ENCODE results near the gene ODF2L.

Gene ODF2L

DNA sequence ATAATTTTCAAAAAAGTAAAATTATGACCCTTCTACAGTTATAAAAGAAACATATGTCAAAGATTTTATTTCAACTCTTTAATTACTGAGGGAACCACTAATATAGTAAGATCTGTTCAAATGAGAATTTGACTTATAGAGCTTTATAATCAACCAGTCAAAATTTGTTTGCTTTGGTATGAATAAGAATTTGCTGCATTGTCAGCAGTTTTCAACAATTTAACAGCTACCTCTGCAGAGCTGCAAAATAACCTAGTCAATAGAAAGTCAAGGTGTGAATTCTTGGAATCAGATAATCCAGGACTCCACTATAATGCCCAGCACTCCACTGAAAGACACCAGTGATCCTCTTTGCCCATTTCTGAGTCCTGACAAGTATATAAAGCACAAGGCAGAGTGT lies 78.2 kb downstream of the ODF2L start:
- no peak for DNase-seq (ENCODE audit: low spot score)

DNA sequence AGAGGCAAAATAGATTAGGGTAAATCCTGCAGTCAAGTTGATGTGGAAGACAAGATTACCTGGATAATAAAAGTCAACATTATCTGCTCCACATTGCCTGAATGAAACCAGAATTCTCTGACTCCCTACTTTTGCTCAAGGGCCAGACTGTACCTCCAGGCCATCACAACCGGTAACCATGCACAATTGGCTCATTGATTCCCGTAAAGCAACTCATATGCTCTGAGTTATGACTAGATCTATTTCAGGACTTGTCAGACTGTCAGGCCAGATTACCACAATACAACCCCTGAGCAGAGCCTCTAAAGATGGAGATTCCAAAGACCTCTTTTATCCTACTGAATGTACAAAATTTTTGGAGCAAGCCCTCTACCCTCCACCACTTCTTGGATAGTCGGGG lies 90.4 kb downstream of the ODF2L start:
- no peak for DNase-seq (ENCODE audit: low spot score)

DNA sequence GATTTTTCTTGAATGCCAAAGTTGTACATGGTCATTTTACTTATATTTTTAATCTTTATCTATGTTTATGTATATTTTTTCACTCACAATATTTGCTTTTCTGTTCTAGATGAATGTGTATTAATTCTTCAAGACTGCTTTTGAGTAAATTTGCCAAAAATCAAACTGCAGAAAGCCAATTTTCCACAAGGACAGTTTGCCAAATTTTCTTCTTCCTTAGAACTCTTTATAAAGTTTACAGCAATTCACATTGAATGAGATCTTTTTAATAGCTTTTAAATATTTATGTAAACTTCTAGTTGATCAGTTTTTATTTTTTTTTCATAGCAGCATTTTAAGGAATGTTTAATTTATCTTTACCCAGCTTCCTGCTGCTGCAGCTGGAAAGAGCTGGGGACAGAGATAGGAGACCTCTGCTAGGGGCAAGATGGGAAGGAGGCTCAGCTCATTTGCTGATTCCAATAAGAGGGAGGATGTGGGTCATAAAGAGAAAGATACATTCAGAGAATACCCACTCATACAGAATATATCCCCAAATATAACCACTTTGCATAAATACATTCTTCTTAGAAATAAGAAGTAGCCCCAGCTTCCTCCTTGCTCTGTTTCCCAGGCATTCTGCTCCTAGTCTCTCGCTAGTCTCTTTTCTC lies 93.0 kb downstream of the ODF2L start:
- DNase-seq (ENCODE audit: low spot score): no peak

All from kidney tubule cell (primary cell).